HG03159 (cell line): ENCODE data around the gene MMEL1.
"Not testable (repeated sequence)": the region's sequence is repeated elsewhere in the genome, so short reads cannot be mapped to it uniquely, and the experiment has no call there.

ENCODE experiments used
- ATAC-seq: cut with Tn5 transposase; IDR thresholded peaks from one replicate; pipeline ENCODE4 v1.9.1; 2021; ENCODE audit warnings: mild to moderate bottlenecking, moderate library complexity; ENCODE audit not compliant: unreplicated experiment

The MMEL1 gene

DNA sequence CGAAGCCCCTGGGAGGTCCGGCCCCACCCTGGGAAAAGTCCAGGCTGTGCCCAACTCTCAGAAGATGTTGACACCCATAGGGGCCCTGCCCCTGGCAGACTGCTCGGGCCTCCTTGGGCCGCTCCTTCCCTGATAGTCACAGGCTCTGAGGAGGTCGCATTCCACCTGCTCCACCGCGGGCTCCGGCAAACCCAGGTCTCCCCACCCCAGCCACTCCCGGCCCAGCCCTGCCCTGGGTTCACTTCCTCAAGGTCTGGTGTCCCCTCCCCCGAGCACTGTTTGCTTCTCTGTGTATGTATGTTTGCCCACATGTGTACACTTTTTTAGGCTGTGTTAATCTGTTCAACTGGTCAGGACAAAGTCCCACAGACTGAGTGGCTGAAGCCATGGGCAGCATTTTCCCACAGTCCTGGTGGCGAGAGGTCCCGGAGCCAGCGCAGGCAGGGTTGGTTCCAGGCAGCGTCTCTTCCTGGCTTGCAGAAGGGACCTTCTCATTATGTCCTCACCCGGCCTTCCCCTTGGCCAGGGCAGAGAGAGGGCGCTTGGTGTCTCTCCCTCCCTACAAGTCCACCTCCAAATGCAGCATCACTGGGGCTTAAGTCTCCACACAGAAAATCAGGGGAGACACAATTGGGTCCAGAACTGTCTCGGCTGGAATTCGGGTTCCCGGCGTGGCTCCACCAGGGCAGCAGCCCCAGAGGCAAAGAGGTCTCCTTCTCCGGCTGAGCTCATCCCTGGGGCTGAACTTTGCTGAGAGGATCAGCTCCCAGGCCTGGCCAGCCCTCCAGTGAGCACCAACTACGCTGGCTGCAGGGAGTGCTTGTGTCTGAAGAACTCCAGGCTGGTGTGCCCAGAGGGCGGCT is 56.8 kb downstream of the MMEL1 start:
- no peak for ATAC-seq

DNA sequence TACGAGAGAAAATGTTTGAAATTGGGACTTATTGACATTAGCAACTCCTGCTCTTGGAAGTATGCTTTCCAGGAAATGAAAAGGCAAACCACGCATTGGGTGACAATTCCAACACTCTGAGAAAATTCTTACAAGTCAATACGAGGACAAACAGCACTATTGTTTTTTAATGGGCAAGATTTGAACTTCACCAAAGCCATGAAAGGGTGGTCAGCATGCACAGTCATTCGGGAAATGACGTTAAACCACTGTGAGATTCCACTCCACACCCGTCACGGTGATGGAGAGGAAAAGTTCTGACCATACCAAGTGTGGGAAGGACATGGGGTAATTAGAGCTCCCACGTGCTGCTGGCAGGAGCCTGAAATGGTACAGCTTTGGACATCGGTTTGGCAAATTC is 58.5 kb downstream of the MMEL1 start:
- no peak for ATAC-seq

GRCh38 chr1:2573250-2573920 is 59.4 kb downstream of the MMEL1 start:
- ATAC-seq: no peak

GRCh38 chr1:2571348-2571747 is 61.5 kb downstream of the MMEL1 start:
- no peak for ATAC-seq

- no peak for ATAC-seq
Observed at GRCh38 chr1:2570332-2570731, 62.5 kb downstream of the MMEL1 start.

DNA sequence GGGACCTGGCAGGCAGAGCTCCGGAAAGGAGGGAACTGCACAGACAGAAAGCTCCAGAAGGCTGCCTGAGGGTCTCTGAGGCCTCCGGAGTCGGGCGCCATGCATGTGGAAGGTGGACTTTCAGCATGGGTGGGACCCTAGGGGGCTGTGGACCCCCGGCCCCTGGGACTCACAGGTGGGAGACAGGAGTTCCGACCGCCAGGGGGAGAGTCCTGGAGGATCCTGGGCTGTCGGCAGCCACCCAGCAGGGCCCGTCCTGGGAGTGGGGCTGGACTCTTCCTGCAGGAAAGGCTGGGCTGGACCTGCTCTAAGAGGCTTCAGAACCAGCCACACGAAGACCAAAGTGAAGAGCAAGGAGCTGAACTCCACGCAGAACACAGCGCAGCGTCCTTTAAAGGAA is 63.1 kb downstream of the MMEL1 start:
- not testable (repeated sequence) for ATAC-seq

DNA sequence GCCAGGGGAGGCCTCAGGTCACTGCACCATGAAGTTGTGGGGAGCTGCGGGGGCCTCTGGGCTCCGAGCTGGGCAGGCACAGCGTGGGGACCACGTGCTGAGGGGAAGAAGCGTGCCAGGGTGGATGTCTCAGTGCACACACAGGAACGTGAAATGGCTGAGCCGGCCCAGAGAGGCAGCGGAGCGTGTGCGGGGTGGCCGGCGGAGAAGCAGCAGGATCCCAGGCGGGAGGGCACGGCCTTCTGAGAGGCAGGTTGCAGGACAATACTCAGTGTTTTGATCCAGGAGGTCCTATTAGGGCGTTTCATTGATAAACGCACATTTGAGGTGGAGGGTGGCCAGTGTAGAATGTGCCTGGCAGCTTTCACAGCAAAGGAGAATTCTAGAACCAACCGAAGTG is 63.8 kb downstream of the MMEL1 start:
- ATAC-seq: no peak

GRCh38 chr1:2568187-2568816 is 64.5 kb downstream of the MMEL1 start:
- not testable (repeated sequence) for ATAC-seq

DNA sequence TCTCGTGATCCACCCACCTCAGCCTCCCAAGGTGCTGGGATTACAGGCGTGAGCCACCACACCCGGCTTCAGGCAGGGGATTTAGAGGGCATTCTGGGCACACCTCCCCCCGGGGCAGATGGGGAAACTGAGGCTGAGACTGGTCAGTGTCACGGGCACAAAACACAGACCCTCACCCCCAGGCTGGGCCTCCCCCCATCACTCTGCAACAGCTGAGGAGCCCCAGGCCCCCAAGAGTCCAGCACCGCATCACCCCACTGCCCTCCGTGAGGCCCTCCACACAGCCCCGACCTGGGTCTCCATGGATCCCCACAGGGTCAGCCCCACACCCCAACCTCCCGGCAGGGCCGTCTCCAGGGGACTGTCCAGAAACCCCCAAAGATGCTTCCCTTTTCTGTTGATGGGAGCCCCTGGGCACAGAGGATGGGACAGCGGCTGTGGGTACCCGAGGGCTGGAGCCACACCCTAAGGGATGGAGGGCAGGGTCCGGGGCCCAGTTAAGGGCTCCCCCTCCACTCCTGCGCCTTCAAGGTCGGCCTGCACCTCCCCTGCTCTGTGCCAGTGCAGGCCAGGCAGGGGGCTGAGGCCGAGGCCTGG is 65.6 kb downstream of the MMEL1 start:
- no peak for ATAC-seq

GRCh38 chr1:2566101-2567045 is 66.4 kb downstream of the MMEL1 start:
- no peak for ATAC-seq

DNA sequence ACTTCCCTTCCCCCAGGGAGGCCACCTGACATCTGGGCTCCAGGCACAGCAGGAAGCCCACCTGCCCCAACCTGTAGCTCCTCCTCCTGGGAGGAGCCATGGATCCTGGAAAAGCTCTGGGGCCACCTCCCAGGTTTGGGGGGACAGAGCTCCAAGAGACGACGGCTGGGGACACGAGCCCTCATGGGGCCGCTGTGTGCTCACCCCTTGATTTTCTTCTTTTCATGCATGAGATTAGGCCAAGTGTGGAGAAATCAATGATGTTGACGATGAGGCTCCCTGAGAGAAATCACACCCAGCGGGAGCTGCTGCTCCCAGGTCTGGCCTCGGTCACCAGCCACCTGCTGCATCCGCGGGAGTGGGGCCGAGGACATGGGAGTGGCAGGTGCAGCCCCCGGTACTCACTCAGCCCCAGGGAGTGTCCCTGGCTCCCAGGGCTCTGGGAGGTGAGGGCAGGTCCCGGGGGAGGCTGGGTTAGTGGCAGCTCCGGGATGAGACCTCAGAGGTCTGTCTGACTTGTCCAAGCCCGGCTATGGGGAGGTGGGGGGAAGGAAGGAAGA is 67.9 kb downstream of the MMEL1 start:
- ATAC-seq: no peak

DNA sequence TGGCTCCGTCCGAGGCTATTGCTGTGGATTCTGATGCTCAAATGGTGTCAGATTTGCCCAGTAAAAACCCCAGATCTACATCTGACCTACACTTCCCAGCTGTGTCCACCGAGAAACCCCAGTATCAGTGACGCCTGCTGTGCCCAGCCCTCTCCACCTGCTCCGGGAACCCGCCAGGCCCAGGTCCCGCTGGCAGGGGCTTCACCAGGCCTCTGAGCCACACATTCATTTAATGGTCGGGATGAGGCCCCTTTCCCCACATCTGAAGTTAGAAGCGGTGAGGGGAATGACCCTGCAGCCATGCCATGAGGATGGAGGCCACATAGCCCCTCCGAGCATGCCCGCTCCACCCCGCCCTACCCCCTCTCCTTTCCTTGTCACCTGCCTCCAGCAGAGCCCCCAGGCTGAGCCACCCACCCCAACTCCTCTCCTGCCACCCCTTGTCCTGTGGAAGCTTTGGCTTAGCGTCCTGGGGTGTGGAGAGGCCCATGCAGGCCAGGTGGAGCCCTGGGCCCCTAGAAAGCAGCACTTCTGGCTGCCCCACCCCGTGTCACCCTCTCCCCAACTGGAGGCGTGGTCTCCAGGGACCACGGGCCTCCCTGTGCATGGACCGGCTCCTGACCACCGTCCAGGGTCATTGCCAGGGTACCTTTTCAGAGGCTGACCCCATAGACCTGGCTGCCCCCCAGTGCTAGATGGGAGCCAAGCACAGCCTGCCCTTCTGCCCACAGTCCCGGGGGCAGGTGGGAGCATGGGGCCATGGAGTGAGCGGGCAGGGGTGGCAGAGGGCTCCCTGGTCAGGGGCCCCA is 68.6 kb downstream of the MMEL1 start:
- ATAC-seq: no peak

GRCh38 chr1:2563205-2563604 is 69.6 kb downstream of the MMEL1 start:
- ATAC-seq: no peak

DNA sequence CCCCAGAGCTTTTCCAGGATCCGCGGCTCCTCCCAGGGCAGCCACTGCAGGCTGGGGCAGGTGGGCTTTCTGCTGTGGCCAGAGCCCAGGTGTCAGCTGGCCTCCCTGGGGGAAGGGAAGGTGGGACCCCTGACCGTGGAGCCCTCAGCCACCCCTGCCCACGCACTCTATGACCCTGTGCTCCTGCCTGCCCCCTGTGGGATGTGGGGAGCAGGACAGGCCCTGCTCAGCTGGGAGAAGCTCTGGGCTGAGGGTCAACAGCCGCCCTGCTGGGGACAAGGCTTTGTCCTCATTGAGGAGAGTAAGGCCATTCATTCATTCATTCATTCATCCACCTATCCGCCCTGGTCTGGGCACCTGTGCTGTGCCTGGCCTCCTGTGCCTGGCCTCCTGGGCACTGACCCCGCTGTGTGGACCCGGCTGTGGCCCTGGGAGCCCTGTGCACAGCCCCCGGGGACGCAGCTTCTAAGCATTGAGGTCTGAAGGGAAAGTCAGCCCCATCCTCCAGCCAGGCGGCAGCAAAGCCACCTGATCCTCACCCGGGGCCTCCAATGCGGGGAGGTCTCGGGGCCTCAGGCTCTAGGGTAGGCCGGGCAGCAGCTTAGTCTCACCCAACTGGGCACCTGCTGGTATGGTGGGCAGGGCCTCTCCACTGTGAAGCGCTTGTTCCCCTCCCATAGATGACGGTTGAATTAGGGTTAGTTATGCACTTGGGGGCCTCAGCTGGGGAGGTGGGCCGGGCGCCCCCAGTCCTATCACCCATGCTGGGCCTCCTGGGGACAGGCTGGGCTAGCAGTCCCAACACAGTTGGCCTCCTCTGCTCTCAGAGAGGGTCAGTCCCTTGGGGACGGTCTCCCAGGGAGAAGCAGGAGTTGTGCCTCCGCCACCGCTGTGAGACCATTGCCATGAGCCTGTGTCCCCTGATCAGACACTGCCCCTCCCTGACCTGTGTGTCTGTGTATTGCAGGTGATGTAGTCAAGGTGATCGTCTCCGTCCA is 70.6 kb downstream of the MMEL1 start:
- ATAC-seq: no peak

- ATAC-seq: no peak
Observed at GRCh38 chr1:2561446-2561845, 71.4 kb downstream of the MMEL1 start.

DNA sequence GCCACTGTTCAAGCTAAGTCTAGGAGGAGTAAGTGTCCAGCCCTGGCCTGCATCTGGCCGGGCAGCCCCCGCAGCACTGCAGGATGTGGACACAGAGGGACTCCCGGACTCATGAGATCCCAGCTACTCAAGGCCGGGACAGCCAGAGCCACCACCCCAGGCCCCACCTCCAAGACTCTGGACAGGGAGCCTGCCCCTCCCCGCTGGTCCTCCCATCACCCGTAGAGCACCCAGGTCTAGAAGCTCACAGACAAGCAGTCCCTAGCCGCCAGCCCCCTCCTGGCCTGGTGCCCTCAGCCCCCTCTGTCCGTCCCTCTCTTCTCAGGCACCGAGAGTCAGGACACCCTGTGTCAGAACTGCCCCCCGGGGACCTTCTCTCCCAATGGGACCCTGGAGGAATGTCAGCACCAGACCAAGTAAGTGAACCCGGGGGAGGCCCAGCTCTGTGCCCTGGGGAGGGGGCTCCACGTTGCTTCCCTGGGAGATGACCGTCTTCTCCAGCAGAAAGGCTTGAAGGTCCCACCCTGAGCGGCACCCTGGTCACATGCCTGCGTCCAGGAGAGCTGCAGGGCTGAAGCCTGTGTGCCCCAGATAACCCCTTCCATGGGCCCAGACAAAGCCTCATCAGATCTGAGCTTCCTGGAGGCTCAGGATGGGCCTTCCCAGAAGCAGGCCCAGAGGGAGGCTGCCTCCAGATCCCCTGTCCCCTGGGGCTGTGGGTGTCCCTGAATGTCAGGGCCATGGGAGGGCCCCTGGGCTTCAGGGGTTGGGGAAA is 72.3 kb downstream of the MMEL1 start:
- no peak for ATAC-seq
